ENCODE data around the gene AGRN. TPM values are rescaled to one million over a fixed set of nuclear protein-coding genes. Genes with fewer than 3 reads are reported as not detected.

The AGRN gene
- total and polyA plus RNA-seq, 8 donors = 40.5 to 166 (median 71.4) TPM

DNA sequence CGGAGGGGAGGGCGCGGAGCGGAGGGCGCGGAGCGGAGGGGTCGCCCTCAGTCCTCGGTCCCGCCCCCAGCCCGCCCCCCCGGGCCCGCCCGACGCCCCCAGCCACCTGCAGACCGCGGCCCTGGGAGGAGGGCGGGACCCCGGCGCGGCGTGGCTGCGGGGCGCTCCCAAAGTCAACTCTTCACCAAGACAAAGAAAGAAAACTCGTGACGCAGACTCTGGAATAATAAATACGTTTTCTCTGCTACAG lies 21.2 kb upstream of the AGRN start:
- peak in 1 of 6 donors; percentile 58 for DNase-seq
- intact Hi-C loops (cut with DNase I) = no loop called here

DNA sequence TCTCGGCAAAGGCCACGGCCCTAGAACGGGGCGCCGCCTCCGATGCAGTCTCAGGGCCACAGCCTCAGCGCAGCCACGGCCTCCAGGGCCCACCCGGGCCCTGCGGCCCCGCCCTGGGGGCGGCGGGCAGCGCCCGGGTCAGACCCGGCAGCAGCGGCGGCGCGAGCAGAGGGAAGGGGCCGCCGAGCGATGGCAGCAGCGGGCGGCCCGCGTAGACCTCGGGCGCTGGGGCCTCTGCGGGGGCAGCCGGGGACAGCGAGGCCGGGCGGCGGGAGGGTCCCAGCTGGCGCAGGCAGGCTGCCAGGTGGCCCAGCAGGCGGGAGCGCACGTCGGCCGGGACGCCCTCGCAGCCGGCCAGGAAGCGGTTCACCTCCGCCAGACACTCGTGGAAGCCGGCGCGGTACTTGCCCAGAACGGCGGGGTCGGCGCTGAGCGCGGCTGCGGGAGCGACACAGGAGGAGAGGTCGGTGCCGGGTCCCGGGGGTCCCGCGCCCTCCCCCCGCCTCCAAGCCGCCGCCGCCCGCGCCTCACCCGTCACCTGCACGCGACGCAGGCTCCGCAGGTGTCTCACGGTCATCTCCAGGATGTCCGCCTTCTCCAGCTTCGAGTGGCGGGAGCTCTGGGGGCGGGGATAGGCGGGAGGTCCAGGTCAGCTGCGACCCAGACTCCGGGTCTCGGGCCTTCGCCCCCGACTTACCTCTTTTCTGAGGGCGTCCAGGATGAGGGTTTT lies 20.8 kb upstream of the AGRN start:
- ATAC-seq (peak in 2 of 4 donors; percentile 3), DNase-seq (peak; percentile 15 to 83 (median 54)), FAIRE-seq (no peak)
- Histone ChIP-seq H3K27me3 (no peaks in the 10 kb centered on the region), H3K36me3 (no peaks in the 10 kb centered on the region), H3K9me3 (no peaks in the 10 kb centered on the region), H3K4me1 (peaks cover 0 to 4% (median 0%) of the 10 kb centered on the region in 3 donors), H3K4me3 (peak overlapping the region; percentile 33 to 58 (median 48)), H3K27ac (peak overlapping the region; percentile 58 to 92 (median 80))
- TF ChIP-seq, protein P1, sequence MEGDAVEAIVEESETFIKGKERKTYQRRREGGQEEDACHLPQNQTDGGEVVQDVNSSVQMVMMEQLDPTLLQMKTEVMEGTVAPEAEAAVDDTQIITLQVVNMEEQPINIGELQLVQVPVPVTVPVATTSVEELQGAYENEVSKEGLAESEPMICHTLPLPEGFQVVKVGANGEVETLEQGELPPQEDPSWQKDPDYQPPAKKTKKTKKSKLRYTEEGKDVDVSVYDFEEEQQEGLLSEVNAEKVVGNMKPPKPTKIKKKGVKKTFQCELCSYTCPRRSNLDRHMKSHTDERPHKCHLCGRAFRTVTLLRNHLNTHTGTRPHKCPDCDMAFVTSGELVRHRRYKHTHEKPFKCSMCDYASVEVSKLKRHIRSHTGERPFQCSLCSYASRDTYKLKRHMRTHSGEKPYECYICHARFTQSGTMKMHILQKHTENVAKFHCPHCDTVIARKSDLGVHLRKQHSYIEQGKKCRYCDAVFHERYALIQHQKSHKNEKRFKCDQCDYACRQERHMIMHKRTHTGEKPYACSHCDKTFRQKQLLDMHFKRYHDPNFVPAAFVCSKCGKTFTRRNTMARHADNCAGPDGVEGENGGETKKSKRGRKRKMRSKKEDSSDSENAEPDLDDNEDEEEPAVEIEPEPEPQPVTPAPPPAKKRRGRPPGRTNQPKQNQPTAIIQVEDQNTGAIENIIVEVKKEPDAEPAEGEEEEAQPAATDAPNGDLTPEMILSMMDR (IDR thresholded peaks at IDR 0.05) = no peak
- intact Hi-C loops (cut with DNase I) = no loop called here
- 0 to 1% methylated on average over 50 to 86 of the region's 86 CpGs for WGBS, 2 donors

More for the DNA sequence above, 21.2 kb upstream of the AGRN start:
- peaks cover 0 to 4% (median 0%) of the 10 kb centered on the region in 3 donors for H3K4me1 ChIP-seq
- no peaks in the 10 kb centered on the region for H3K9me3 ChIP-seq
- no peaks in the 10 kb centered on the region for H3K36me3 ChIP-seq
- FAIRE-seq (no peak), ATAC-seq (no peak)
- 0 to 3% methylated on average over 16 to 24 of the region's 27 CpGs for WGBS, 2 donors
- peak overlapping the region; percentile 33 to 58 (median 48) for H3K4me3 ChIP-seq
- H3K27ac ChIP-seq = no peak overlapping the region
- no peaks in the 10 kb centered on the region for H3K27me3 ChIP-seq
- TF ChIP-seq, protein P1 (IDR thresholded peaks at IDR 0.05) = no peak

DNA sequence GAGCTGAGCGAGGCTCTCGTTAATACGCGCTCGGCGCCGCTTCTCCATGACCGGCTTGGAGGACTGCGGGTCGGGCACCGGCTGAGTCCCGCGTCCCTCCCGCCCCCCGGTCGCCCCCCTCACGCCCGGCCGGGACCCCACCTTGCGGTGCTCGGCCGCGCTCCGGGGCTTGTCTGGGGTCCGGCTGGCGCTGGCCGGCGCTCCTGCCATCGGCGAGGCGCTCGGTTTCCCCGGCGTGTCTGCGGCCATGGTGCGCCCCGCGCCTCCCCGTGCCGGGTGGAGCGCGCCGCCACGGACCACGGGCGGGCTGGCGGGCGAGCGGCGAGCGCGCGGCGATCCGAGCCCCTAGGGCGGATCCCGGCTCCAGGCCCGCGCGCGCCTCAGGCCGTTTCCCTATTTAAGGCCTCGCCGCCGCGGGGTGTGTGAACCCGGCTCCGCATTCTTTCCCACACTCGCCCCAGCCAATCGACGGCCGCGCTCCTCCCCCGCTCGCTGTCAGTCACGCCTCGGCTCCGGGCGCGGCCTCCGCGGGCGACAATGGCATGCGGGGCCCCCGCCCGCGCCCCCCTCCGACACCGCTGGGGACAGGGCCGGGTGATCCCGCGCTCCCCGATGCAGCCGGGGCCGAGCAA lies 20.1 kb upstream of the AGRN start, which contains the start of gene HES4:
TSS of gene HES4 (minus strand) at position 373 of the 632 bp plus-strand sequence. CDS start at position 249, 124 bp downstream.
- Histone ChIP-seq H3K27me3 (no peaks in the 10 kb centered on the region), H3K36me3 (no peaks in the 10 kb centered on the region), H3K27ac (peak within 1 kb of the TSS; percentile 90 to 96 (median 91)), H3K4me1 (peaks cover 2 to 9% (median 4%) of the 10 kb centered on the region in 3 donors), H3K9me3 (no peaks in the 10 kb centered on the region), H3K4me3 (peak within 1 kb of the TSS; percentile 33 to 58 (median 48))
- TF ChIP-seq, protein P1 (IDR thresholded peaks at IDR 0.05) = no peak
- 1% methylated on average over 77 to 95 of the region's 95 CpGs for WGBS, 2 donors
- peak; percentile 72 to 83 (median 79) for ATAC-seq
- intact Hi-C loops (cut with DNase I) = no loop called here
- no peak for FAIRE-seq
- DNase-seq = peak; percentile 84 to 93 (median 90)

DNA sequence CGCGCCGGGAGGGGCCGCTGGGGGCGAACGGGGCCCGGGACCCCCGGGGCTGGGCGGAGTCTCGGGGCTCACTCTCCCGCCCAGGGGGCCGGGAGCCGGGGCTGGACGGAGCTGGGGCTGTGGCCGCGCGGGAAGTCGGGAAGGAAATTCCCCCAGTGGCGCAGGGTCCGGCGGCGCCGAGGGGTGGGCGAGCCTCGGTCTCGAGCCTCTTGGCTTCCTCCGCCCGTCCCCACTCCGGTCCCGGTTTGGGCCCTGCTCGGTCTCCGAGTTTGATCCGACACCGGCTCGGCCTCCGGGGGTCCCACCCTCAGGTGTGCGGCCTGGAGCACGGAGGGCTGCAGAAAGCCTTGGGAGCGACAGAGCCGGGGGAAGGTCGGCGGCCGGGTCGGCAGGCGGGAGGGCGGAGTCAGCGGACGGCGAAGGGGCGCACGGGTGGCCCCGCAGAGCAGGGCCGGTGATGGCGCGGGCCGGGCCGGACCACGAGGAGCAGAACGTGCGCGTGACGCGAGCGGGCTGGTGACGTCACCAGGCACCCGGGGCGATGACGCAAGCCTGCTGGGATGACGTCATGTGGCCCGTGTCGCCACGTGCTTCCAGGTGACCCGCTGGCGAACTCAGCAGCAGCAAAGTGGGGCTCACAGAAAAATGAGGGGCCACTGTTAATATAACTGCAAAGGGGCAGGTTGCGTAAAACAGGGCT lies 19.4 kb upstream of the AGRN start:
- FAIRE-seq (no peak), ATAC-seq (peak; percentile 53 to 59 (median 58)), DNase-seq (peak; percentile 62 to 90 (median 86))
- peaks cover 9 to 15% (median 10%) of the 10 kb centered on the region in 3 donors for H3K4me1 ChIP-seq
- 0 to 1% methylated on average over 49 to 75 of the region's 75 CpGs for WGBS, 2 donors
- H3K9me3 ChIP-seq = no peaks in the 10 kb centered on the region
- intact Hi-C loops (cut with DNase I) = no loop called here
- peak overlapping the region; percentile 33 to 58 (median 48) for H3K4me3 ChIP-seq
- H3K36me3 ChIP-seq = no peaks in the 10 kb centered on the region
- H3K27ac ChIP-seq = peak overlapping the region; percentile 90 to 96 (median 91)
- TF ChIP-seq, protein P1 (IDR thresholded peaks at IDR 0.05) = no peak
- no peaks in the 10 kb centered on the region for H3K27me3 ChIP-seq

Measured in pancreas (tissue), 10 donors.